HG02623 (cell line): ENCODE data around the gene KCTD2.
"Not testable (repeated sequence)": the region's sequence is repeated elsewhere in the genome, so short reads cannot be mapped to it uniquely, and the experiment has no call there.

Experiments used
- ATAC-seq: cut with Tn5 transposase; IDR thresholded peaks from one replicate; pipeline ENCODE4 v1.9.1; 2021; ENCODE audit warnings: moderate library complexity; ENCODE audit not compliant: unreplicated experiment

KCTD2 gene

DNA sequence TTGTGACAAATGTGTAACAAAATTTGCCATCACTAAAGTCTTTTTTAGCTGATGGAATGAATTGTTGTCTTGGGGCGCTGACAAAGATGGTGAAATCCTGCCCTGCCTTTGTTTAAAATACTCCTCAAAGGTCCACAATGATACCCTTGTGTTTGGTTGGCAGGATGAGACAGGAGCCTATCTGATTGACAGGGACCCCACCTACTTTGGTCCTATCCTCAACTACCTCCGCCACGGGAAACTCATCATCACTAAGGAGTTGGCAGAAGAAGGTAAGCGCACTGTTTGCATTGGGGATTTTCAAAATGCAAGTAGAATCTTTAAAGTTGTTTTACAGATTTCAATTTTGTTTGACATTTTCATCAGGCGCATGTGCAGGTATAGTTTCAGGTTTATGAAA lies 2.0 kb downstream of the KCTD2 start:
- no peak for ATAC-seq

DNA sequence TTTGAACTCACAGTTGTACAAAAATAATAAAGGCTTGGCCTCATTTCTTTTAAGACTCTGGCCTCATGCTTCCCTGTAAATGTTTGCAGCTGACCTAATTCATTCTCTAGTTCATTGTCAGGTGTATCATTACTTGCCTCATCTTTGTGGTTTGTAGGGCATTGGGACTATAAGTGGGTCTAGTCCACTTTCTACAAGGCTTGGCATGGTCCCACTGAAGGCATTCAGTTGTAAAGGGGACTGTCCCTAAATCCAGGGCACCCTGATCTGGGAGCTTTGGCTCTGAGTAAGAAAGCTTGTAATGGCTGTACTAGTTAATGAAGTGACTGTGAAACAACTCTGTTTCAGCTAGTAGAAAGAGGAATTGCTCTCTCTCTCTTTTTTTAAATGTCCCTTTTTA lies 2.7 kb downstream of the KCTD2 start:
- ATAC-seq: no peak

DNA sequence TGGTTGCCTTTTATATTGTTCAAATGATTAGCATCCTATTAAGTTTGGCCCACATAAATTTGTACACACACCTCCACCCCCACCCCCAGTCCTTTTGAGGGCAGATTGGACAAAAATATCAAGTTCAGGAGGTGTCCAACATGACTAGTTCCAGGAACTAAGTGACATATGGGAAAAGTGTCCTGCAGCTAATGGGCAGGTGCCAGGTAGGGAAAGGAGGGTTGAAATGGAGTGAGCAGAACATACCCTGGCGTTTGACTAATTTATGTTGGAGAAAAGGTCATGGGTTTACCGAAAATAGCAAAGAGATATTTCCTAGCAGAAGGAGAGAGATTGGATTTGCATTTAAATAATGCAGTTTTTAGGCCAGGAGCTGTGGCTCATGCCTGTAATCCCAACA lies 4.9 kb downstream of the KCTD2 start:
- no peak for ATAC-seq

DNA sequence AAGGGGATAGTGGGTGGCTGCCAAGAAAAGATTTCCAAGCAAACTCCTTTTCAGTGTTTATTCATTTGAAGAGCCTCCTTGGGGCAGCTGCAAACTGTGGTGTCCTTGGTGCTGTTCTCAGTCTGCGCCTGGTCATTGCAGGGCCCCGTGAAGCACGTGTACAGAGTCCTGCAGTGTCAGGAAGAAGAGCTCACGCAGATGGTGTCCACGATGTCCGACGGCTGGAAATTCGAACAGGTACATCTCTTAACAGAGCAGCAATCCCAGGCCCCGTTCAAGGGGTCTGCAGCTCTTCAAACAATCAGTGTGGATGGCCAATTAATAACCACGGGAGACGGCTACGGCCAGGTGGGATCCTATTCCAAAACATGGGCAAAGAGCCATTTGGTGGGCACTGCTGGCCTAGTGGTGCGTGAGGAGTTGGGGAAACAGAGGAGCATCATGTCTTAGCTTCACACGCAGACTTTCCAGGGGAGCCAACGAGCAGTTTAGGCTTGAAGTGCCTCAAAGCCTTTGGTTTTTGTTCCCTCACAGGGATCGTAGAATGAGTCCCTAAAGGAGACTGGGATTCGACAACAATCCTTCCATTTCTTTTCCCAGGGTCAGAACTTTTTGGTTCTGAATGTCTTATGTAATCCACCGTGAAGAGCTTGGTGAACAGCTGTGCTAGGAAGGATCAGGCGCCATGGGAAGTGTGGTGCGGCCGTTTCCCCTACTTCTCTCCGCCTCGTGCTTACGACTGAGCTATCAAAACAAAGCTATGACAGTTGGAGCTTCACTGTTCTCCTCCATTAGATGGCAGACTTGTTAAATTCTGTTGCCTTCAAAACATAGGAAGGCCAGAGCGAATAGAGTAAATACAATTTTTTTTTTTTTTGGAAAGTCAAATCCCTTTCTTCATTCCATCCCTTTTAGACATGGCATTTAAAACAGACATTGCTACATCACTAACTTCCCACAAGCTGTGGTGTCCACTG lies 12.6 kb downstream of the KCTD2 start:
- ATAC-seq: no peak

- ATAC-seq: no peak
Observed at GRCh38 chr17:75060434-75061054, 13.5 kb downstream of the KCTD2 start.

DNA sequence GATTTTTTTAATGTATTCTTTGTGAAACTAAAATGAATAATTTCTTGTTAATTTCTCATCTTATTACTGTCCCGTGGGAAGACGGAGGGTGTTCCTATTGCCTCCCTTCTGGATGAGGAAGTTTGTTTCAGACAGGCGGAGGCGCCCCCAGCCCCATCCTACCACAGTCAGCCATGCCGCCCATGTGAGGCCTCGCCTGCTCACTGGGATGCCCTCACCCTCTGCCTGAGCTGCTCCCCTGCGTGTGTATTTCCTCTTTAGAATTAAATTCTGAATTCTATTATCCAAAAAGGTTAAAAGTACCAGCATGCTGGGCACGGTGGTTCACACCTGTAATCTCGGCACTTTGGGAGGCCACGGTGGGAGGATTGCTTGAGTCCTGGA lies 14.0 kb downstream of the KCTD2 start:
- no peak for ATAC-seq

DNA sequence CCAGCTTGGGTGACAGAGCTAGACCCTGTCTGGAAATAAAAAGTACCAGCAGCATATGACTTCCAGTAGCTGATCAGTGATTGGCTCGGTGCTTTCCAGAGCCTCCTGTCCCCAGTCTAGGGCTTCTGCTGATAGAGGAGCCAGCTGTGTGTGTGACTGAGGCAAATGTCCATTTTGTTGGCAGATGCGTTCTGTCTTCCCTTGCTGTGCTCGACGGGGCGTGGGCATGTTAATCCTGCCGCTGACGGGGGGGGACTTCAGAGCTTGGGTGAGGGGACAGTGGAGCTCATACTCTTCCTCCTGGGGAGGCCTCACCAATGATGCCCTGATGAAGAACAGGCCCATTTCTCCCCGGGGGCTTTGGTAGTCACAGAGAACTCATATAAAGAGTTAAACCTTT lies 14.6 kb downstream of the KCTD2 start:
- ATAC-seq: no peak

GRCh38 chr17:75063201-75063600 lies 16.2 kb downstream of the KCTD2 start:
- ATAC-seq: no peak

DNA sequence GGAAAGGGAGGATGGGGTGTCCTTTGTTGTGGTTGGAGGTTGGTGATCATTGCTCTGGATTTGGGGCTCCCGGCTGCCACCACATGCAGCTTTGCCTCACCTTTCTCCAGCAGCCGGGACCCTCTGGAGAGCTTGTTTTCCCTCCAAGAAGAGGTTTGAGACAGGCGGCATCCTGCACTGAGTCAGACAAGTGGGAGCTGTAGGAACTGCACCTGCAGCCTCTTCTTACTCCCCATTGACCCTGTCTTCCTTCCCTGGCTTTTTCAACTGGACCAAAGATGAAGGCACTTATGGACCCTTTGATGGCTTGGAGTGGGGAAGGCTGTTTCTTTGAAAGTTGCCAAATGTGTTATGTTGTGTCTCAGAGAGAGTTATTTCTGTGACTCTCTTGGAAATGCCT lies 16.6 kb downstream of the KCTD2 start:
- no peak for ATAC-seq

DNA sequence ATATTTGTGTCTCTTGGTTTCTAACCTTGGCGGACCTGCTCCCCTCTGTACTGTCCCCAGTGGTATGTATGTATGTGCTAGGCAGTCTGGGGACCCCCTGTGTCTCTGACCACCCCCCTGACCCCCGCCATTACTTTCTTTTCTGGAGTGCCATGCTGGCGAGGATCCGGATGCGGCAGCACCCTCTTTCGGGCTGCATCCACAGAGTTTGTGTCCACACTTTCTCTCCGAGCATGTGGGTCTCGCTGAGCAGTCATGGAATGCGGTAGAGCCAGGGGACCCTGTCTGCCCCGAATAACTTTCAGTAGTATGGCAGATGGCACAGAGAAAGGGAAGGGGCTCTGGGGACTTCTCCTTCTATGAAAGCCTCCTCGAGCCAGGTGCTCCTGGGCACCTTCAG lies 17.0 kb downstream of the KCTD2 start:
- no peak for ATAC-seq

GRCh38 chr17:75064460-75064859 lies 17.4 kb downstream of the KCTD2 start:
- ATAC-seq: no peak

GRCh38 chr17:75064867-75065561 lies 18.0 kb downstream of the KCTD2 start:
- ATAC-seq: no peak

DNA sequence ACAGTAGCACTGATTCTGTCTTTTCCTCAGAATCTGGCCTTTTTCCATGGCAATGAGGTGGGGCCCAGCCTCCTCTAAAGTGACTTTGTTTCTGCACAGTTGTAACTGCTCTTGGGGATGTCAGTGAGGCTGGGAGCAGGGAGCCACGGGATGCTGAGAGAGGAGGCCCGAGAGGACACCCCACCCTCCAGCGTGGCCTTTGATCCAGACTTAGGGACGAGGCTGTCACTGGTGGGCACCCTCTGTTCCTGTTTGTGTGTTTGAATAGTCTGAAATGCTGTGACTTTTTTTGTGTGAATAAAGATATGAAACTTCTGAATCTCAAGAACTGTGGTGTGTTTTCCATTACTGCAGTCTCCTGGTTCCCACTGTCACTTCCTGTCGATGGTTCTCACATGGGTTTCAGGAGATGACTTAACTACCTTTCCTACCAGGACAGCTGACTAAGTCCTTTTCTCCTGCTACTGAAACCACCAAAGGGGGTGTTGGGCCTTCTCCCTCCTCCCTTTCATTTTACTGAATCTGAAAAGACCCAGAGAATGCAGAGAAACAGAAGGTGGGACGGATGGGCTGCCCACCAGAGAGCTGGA lies 18.6 kb downstream of the KCTD2 start:
- no peak for ATAC-seq

DNA sequence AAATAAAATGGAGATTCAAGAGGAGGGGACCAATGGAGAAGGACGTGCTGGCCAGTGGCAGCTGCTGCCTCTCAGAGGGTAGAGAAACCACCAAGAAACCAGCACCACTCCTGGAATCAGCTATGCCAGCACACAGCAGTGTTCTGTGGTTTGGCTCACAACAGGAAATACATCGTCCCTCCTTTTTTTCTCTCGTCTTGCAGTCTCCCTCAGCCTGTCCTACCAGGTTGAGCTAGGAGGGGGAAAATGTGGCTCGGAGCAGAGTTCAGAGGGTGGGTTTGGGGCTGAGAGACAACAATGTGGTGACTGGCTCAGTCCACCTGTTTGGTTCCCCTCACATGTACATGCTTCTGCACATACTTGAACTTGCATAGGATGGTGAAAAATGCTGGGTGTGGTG lies 20.8 kb downstream of the KCTD2 start:
- ATAC-seq: no peak

DNA sequence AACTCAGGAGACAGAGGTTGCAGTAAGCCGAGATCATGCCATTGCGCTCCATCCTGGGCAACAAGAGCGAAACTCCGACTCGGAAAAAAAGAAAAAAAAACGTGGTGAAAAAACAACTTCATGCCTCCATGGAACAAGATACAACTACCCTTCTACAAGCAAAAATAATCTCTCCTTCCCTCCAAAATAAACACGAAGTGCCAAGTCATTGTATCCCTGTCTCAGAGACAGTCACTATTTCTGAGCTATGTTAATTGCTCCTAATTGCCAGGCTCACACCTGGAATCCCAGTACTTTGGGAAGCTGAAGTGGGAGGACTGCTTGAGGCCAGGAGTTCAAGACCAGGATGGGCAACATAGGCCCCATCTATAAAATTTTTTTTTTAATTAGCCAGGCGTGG lies 21.7 kb downstream of the KCTD2 start:
- no peak for ATAC-seq

- no peak for ATAC-seq
Observed at GRCh38 chr17:75069783-75070182, 22.8 kb downstream of the KCTD2 start.

DNA sequence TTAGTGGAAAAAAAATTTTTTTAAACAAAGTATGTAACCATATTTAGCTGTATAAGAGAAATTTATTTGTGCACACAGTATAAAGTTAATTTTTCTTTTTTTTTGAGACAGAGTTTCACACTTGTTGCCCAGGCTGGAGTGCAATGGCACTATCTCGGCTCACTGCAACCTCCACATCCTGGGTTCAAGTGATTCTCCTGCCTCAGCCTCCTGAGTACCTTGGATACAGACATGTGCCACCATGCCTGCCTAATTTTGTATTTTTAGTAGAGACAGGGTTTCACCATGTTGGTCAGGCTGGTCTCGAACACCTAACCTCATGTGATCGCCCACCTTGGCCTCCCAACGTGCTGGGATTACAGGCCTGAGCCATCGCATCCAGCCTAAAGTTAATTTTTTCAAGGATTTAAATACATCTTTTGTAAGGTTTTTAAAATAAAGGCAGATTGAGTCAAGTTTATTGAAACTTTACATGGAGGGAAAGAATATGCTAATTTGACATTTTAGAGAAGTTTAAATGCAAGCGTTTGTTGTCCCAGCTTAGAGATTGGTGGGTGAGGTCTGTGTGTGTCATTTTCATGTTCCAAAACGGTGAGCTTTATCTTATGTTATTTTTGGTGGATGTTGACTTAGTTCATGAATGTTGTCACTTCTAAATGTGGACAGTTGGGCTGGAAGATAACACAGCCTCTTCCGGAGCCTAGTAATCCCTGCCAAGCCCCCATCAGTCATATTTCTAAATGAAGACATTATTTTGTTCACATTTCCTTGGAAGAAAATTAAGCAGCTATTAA lies 24.6 kb downstream of the KCTD2 start:
- ATAC-seq: not testable (repeated sequence)

- not testable (repeated sequence) for ATAC-seq
Observed at GRCh38 chr17:75072909-75073308, 25.9 kb downstream of the KCTD2 start.

DNA sequence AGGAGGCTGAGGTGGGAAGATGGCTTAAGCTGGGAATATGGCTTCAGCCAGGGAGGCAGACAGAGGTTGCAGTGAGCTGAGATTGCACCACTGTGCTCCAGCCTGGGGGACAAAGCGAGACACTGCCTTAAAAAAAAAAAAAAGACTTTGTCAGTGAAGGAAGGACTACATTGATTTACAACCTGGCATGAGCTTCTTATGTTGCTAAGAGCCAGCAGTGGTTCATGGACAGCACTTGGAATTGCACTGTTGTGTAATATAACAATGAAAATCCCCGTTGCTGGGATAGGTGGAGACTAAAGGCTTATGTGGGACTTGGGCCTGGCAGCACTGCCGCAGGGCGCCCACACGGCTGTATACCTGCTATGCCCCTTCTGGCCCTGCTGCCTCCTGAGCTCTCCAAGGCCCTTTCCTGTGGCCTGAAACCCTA lies 26.6 kb downstream of the KCTD2 start:
- no peak for ATAC-seq

DNA sequence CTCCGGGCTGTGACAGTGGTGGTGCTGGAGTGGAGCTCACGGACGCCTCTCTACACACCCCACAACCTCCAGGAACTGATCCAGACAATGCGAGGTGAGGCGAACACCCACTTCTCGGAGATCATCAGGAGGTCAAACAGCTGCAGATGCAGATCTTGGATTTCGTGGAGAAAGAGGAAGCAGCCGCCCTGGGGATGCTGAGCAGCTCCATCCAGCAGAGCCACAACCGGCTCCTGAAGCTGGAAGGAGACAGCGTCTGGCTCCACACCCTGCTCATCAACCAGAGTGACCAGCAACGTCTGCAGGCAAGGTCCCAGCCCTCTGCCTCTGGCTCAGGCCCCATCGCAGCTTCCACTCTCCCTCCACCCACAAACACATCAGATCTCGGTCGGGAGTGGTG lies 27.5 kb downstream of the KCTD2 start:
- ATAC-seq: no peak
